ENCODE data around the gene THOC7.

- TF ChIP-seq, protein P1, sequence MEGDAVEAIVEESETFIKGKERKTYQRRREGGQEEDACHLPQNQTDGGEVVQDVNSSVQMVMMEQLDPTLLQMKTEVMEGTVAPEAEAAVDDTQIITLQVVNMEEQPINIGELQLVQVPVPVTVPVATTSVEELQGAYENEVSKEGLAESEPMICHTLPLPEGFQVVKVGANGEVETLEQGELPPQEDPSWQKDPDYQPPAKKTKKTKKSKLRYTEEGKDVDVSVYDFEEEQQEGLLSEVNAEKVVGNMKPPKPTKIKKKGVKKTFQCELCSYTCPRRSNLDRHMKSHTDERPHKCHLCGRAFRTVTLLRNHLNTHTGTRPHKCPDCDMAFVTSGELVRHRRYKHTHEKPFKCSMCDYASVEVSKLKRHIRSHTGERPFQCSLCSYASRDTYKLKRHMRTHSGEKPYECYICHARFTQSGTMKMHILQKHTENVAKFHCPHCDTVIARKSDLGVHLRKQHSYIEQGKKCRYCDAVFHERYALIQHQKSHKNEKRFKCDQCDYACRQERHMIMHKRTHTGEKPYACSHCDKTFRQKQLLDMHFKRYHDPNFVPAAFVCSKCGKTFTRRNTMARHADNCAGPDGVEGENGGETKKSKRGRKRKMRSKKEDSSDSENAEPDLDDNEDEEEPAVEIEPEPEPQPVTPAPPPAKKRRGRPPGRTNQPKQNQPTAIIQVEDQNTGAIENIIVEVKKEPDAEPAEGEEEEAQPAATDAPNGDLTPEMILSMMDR (IDR thresholded peaks at IDR 0.05): no peak
- no peak for TF ChIP-seq EZH2phosphoT487 (IDR thresholded peaks at IDR 0.05)
- no peak for TF ChIP-seq EZH2 (IDR thresholded peaks at IDR 0.05)
These were observed 15.7 kb downstream of the THOC7 start for GRCh38 chr3:63847718-63848450.
